HCT116 (cell line): ENCODE measurements around the gene SLIT1. TPM values are rescaled to one million over a fixed set of nuclear protein-coding genes. Genes with fewer than 3 reads are reported as not detected.

ENCODE experiments used
- ATAC-seq: fragments of 200-7000 bp; cut with Tn5 transposase; 2 replicates; pipeline ENCODE4 v1.9.1; 2020; ENCODE audit warnings: mild to moderate bottlenecking, moderate library complexity
- BruUV-seq: library from RNA; stranded (reverse); fragments of 400-500 nt; replicated peaks from 2 replicates; lab custom pipeline; 2021; lab: Mats Ljungman, UMichigan
- CTCF ChIA-PET: fragments of 300-600 bp; sonication (Branson Sonifier 250); formaldehyde crosslinking; loops from one replicate; lab custom pipeline; 2021; ENCODE audit warnings: antibody characterized with exemption; lab: Charles Lee
- POLR2A ChIA-PET: fragments of 300-600, 350-600 bp; sonication (Branson Sonifier 250); formaldehyde crosslinking; loops from one replicate; lab custom pipeline; 2021; ENCODE audit warnings: antibody characterized with exemption; lab: Charles Lee
- RAD21 ChIA-PET, 2 experiments: fragments of 300-600 bp; sonication (Branson Sonifier 250); formaldehyde crosslinking; loops; one replicate each; lab custom pipeline; 2023; ENCODE audit warnings: low total read pairs in 2 of 2; ENCODE audit not compliant: uncharacterized antibody in 2 of 2, unreplicated experiment in 2 of 2, low non-redundant PET in 1 of 2; lab: Charles Lee
- DNase-seq: peaks from one replicate; pipeline ENCODE4 v3.0.0-alpha.2; 2010; ENCODE audit warnings: low read depth, low spot score
- H2AFZ ChIP-seq: fragments of 200-600 bp; shearing (Covaris generic), sonication (generic); 2 replicates; pipeline ENCODE4 v1.6.1; 2017; ENCODE audit warnings: low read depth, mixed run types, mixed read lengths, antibody characterized with exemption, low read length; ENCODE audit not compliant: poor library complexity, severe bottlenecking
- H3K27ac ChIP-seq: 2 replicates; pipeline ENCODE4 v1.5.1; 2012; ENCODE audit warnings: low read depth, low read length
- H3K27me3 ChIP-seq: fragments of 200-600 bp; sonication (generic); 2 replicates; pipeline ENCODE4 v1.6.1; 2016; ENCODE audit warnings: mixed run types, low read length, mixed read lengths; ENCODE audit not compliant: insufficient read depth
- H3K36me3 ChIP-seq, 2 experiments: fragments of 200-500 bp in 1 of 2; fragments of 200-600 bp in 1 of 2; sonication (Bioruptor generic) in 1 of 2; sonication (generic) in 1 of 2; 2 replicates each; pipeline versions ENCODE4 v1.5.1 to v1.6.1; 2014 to 2016; ENCODE audit warnings: low read length in 2 of 2, inconsistent platforms in 1 of 2, mixed read lengths in 1 of 2, mixed run types in 1 of 2; ENCODE audit not compliant: insufficient read depth in 2 of 2, control insufficient read depth in 1 of 2
- H3K4me1 ChIP-seq, 2 experiments: fragments of 200-600 bp in 1 of 2; sonication (generic) in 1 of 2; 2 replicates each; pipeline versions ENCODE4 v1.5.1 to v1.6.1; 2012 to 2017; ENCODE audit warnings: low read length in 2 of 2, inconsistent platforms in 1 of 2, mild to moderate bottlenecking in 1 of 2, mixed read lengths in 1 of 2, mixed run types in 1 of 2, moderate library complexity in 1 of 2; ENCODE audit not compliant: insufficient read depth in 2 of 2, control insufficient read depth in 1 of 2
- H3K4me2 ChIP-seq: fragments of 200-600 bp; sonication (generic); 2 replicates; pipeline ENCODE4 v1.6.1; 2017; ENCODE audit warnings: mixed run types, low read length, mixed read lengths
- H3K4me3 ChIP-seq, 2 experiments: fragments of 200-600 bp in 1 of 2; sonication (generic) in 1 of 2; replicated peaks in 1 of 2; 2 replicates each; pipeline ENCODE4 v1.5.1; 2011 to 2016; ENCODE audit warnings: low read length in 2 of 2, control low read depth in 1 of 2, low read depth in 1 of 2, mild to moderate bottlenecking in 1 of 2, mixed read lengths in 1 of 2, mixed run types in 1 of 2
- H3K79me2 ChIP-seq: fragments of 200-600 bp; sonication (generic); 2 replicates; pipeline ENCODE4 v1.6.1; 2017; ENCODE audit warnings: mild to moderate bottlenecking, mixed run types, low read length, moderate library complexity, mixed read lengths; ENCODE audit not compliant: insufficient read depth
- H3K9ac ChIP-seq: fragments of 200-600 bp; sonication (generic); 2 replicates; pipeline ENCODE4 v1.6.1; 2016; ENCODE audit warnings: low read length, mixed read lengths
- H3K9me2 ChIP-seq: fragments of 200-600 bp; sonication (generic), shearing (Covaris generic); 2 replicates; pipeline ENCODE4 v1.6.1; 2017; ENCODE audit warnings: mixed run types, mild to moderate bottlenecking, moderate library complexity; ENCODE audit not compliant: insufficient read depth
- H3K9me3 ChIP-seq, 2 experiments: fragments of 200-500 bp in 1 of 2; fragments of 200-600 bp in 1 of 2; sonication (Bioruptor generic) in 1 of 2; sonication (generic) in 1 of 2; 2 replicates each; pipeline ENCODE4 v1.6.1; 2014 to 2017; ENCODE audit warnings: low read length in 2 of 2, mixed read lengths in 2 of 2, inconsistent platforms in 1 of 2, low read depth in 1 of 2, mild to moderate bottlenecking in 1 of 2, mixed run types in 1 of 2, moderate library complexity in 1 of 2; ENCODE audit not compliant: control insufficient read depth in 1 of 2, insufficient read depth in 1 of 2
- H4K20me1 ChIP-seq: fragments of 200-600 bp; sonication (generic), shearing (Covaris generic); 2 replicates; pipeline ENCODE4 v1.6.1; 2017; ENCODE audit warnings: mixed run types, mild to moderate bottlenecking, moderate library complexity; ENCODE audit not compliant: insufficient read depth
- EGR1 ChIP-seq: IDR thresholded peaks from 2 replicates; pipeline ENCODE4 v1.6.1; 2012; ENCODE audit warnings: low read depth
- ELF1 ChIP-seq: IDR thresholded peaks from 2 replicates; pipeline ENCODE4 v1.6.1; 2012; ENCODE audit warnings: low read depth, borderline replicate concordance
- EZH2phosphoT487 ChIP-seq: fragments of 200-600 bp; IDR thresholded peaks from 2 replicates; pipeline ENCODE4 v1.6.1; 2018; ENCODE audit warnings: antibody characterized with exemption, borderline replicate concordance
- POLR2A ChIP-seq: IDR thresholded peaks from 2 replicates; pipeline ENCODE4 v1.7.0; 2011; ENCODE audit warnings: borderline replicate concordance; ENCODE audit not compliant: insufficient read depth, insufficient read length; ENCODE audit errors: extremely low read depth
- POLR2AphosphoS5 ChIP-seq: IDR thresholded peaks from 2 replicates; pipeline ENCODE4 v1.6.1; 2011; ENCODE audit warnings: mild to moderate bottlenecking, low read depth, low read length, moderate library complexity
- REST ChIP-seq: IDR thresholded peaks from 2 replicates; pipeline ENCODE4 v1.6.1; 2012; ENCODE audit warnings: low read depth
- SP1 ChIP-seq: IDR thresholded peaks from 2 replicates; pipeline ENCODE4 v1.6.1; 2012; ENCODE audit warnings: low read depth
- intact Hi-C: fragments of 100-400 bp; cut with micrococcal nuclease; formaldehyde crosslinking; loops from 2 replicates; pipeline ENCODE4 v1.10.0; 2022
- total RNA-seq: library from RNA; stranded (reverse); gene quantifications from one replicate; pipeline ENCODE4 v1.2.1, GENCODE V29; 2021; ENCODE audit not compliant: unreplicated experiment

SLIT1 gene
- total RNA-seq, 1 experiment from 2014 or later = 0.42 TPM

- H3K9ac ChIP-seq = no peak overlapping the region
- no peaks in the 10 kb centered on the region for H3K4me1 ChIP-seq
- ChIA-PET CTCF (interaction anchor here (1.1 to 1.7 kb wide), 3 partner anchors 13 to 25 kb away, joined by 4 to 6 read pairs (median 4); no protein-coding TSS in a partner anchor), RAD21 (no interaction called here), POLR2A (no interaction called here)
- H3K79me2 ChIP-seq = no peaks in the 10 kb centered on the region
- H3K9me2 ChIP-seq = no peaks in the 10 kb centered on the region
- BruUV-seq = no TSS peak
- intact Hi-C loops = no loop called here
- no peaks in the 10 kb centered on the region for H3K36me3 ChIP-seq
- no peak overlapping the region for H3K27ac ChIP-seq
- ATAC-seq (no peak), DNase-seq (no peak)
- TF ChIP-seq EZH2phosphoT487 = no peak
- no peak for TF ChIP-seq SP1
- TF ChIP-seq REST = no peak
- TF ChIP-seq POLR2A = no peak
- no peak for TF ChIP-seq POLR2AphosphoS5
- no peak for TF ChIP-seq EGR1
- no peak for TF ChIP-seq ELF1
- no peak overlapping the region for H2AFZ ChIP-seq
- H3K27me3 ChIP-seq = peaks cover 7% of the 10 kb centered on the region; the same call in 1 of the 2 replicates
- H4K20me1 ChIP-seq = no peaks in the 10 kb centered on the region
- H3K4me3 ChIP-seq = no peak overlapping the region
- no peaks in the 10 kb centered on the region for H3K9me3 ChIP-seq
- no peak overlapping the region for H3K4me2 ChIP-seq
These were observed 135.5 kb downstream of the SLIT1 start for GRCh38 chr10:97050205-97050745.
